ENCODE data around the gene MTMR11.
"Not testable (repeated sequence)": the region's sequence is repeated elsewhere in the genome, so short reads cannot be mapped to it uniquely, and the experiment has no call there.

MTMR11 gene

GRCh38 chr1:149888247-149888998, 48.3 kb downstream of the MTMR11 start:
- DNase-seq, result peak; percentile 82

GRCh38 chr1:149887456-149888246, 49.0 kb downstream of the MTMR11 start:
- peak; percentile 93 for DNase-seq

- not testable (repeated sequence) for DNase-seq
Measured at GRCh38 chr1:149887196-149887455, 49.6 kb downstream of the MTMR11 start.

DNA sequence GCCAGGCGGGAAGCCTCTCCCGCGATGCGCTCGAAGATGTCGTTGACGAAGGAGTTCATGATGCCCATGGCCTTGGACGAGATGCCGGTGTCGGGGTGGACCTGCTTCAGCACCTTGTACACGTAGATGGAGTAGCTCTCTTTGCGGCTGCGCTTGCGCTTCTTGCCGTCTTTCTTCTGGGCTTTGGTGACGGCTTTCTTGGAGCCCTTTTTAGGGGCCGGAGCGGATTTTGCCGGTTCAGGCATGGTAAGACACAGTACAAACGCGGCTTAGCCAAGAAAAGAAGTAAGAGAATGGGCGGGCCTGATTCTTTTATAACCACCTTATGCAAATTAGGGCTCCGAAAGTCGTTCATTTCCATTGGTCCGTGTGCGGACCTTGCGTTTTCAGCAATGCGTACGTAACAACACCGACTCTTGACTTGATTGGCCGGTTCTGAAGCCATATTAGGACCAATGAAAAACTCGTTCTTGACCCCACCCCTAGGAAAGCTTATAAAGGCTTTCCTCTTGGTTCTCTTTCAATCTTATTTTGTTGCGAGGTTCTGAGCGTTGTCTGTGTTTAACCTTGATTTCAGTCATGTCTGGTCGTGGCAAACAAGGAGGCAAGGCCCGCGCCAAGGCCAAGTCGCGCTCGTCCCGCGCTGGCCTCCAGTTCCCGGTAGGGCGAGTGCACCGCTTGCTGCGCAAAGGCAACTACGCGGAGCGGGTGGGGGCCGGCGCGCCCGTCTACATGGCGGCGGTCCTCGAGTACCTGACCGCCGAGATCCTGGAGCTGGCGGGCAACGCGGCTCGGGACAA, 50.1 kb downstream of the MTMR11 start:
- DNase-seq, result peak; percentile 97

- not testable (repeated sequence) for DNase-seq
Measured at GRCh38 chr1:149886121-149886395, 50.6 kb downstream of the MTMR11 start.

DNA sequence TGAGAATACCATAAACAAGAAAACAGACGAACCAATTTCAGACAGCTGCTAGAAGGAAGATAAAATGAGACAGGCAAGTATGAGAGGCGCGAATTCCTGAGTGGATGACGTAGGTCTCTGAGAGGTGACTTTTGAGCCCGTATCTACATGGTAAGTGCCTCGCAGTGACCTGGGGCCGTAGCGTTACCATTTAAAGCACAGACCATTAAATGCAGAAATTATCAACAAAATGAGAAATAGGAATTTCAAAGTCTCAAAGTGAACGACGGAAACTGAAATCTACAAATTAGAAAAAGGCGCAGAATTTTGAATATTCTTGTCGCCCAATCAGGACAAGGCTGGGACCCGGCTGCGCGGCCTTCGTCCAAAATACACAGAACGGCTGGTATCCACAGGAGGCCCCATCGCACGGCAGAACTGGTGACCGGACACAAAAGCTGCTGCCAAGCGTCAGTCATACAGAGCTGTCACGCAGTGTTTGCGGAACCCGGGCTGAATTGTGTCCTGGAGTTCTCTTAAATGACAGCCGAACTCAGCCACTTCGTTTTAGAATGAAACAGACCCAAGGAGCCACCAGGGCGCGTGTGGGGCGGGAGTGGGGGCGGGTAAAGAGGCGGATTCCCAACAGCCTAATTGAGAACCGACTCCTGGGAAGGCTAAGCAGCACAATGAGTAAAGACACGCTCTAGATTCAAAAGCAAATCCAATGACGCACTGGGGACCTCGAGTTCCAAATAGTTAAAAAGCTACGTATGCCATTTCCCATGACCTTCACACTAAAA, 51.1 kb downstream of the MTMR11 start:
- DNase-seq, result peak; percentile 82

DNA sequence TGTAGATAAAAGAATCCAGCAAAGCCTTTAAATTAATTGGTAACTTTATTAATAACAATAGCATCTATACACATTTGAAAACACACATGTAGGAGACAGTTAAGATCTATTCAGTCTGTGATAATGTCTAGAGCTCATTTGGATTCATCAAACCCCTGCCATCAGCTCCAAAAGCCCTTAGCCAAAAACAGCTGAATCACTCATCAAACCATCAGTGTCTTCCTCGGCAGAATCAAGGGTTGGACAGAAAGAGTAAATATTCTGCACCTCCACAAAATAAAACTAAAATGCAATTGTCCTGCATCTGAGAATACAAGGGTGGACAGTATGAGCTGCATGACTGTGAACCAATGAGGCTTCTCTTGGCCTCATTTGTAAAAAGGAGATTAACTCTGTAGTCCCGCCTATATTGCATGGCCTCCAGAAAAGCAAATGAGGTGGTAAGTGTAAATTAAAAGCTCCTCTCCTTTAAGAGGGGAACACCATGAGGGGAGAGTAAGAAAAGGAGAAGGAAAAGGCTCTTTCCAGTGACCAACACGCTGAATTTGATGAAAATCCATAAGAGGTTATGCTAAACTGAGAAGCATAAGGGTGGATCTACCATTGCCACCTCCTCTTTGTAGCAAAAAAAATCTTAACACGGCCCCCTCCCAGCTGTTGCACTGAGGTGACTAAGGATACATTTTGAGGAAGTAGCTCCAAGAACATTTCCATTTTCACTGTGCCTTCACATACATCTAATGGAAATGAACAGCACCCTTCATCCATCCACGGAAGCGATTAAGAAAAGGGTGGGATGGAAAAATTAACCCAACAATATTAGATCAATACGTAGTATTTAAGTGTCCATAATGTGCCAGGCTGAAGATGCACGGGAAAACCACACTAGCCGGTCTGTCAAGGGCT, 52.0 kb downstream of the MTMR11 start:
- DNase-seq, result peak; percentile 43

DNA sequence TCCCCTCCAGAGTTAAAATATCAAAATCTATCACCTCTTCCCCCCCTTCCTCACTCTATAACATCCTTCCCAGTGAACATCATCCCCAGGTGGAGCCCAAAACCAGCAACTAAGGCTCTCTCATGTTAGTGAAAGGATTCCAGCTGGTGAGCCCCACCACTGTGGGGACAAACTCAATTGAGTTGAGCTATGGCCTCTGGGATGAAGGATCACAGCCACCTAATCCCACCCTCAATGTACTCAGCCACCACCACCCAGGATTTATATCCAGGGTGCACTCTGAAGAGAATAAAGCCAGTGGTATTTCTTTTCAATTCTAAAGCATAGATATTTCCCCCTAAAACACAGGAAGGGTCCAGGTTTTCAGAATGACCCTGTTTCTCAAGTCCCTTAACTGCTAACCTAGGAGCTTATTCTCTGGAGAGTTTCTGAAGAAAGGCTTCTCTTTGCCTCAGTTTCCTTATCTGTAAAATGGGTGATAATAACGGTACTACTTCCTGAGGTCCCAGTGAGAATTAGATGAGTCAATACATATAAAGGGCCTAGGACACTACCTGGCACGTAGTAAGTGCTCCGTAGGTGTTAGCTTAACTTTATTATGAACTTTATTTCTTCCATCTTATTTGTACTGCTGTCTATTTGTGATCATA, 53.0 kb downstream of the MTMR11 start:
- DNase-seq, result no peak

DNA sequence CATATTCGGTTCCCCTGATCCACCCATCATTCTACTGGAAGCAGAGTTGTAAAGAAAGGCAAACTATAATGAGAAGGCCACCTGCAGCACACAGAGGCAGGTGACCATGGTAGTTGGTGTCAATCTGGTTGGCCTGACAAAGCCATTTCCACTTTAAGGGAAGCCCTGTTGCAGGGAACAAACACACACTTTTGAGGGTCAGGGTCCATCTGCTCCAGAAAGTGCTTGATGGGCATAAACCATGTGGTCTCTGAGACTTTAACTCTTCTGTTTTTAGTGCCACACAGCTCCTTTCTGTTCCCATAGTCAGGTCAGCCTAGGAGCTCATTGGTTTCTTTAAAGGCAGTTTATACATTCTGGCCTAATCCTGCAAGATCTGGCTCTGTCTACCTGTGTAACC, 54.8 kb downstream of the MTMR11 start:
- DNase-seq, result no peak

DNA sequence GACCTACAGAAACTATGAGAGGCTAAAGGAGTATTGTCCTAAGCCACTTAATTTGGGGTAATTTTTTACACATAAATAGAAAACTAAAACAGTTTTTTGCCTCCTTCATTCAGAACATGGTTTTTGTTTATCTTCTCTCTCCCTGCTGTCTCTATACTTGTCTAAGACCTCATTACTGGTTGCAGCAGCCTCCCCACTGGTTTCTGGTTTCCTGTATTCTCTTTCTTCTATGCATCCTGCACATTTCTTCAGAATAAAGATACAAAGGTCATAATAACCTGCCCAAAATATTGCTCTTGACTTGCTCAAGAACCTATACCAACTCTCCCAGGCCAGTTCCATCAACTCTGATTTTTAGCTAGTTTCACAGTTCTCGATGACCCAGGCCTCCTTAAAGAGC, 57.1 kb downstream of the MTMR11 start:
- DNase-seq, result no peak
